ENCODE results near the gene EBI3. TPM values are rescaled to one million over a fixed set of nuclear protein-coding genes. Genes with fewer than 3 reads are reported as not detected.

Gene EBI3
- total RNA-seq, 2 experiments from 2014 or later, result not detected

GRCh38 chr19:4184718-4185352 lies 44.5 kb upstream of the EBI3 start:
- TF ChIP-seq CTCF (conservative IDR thresholded peaks at IDR 0.05; ENCODE audit: low read length) (no peak), EZH2phosphoT487 (IDR thresholded peaks at IDR 0.05; ENCODE audit: borderline replicate concordance, low read depth, low read length) (no peak)
- BruUV-seq (replicated peaks), result no TSS peak

GRCh38 chr19:4185413-4186086 lies 43.8 kb upstream of the EBI3 start:
- peak overlapping the region; percentile 21; the same call in 1 of the 2 replicates for H3K4me2 ChIP-seq (ENCODE audit: low read length)
- no peaks in the 10 kb centered on the region for H3K9me3 ChIP-seq (ENCODE audit: low read length)
- BruUV-seq (replicated peaks), result no TSS peak
- no peak for TF ChIP-seq EZH2phosphoT487 (IDR thresholded peaks at IDR 0.05; ENCODE audit: borderline replicate concordance, low read depth, low read length)
- TF ChIP-seq CTCF (conservative IDR thresholded peaks at IDR 0.05; ENCODE audit: low read length), result no peak
- ChIA-PET CTCF (ENCODE audit: unreplicated experiment) (no interaction called here), POLR2A (no interaction called here)
- H3K79me2 ChIP-seq (ENCODE audit: insufficient read depth, low read depth, low read length), result peaks cover 14% of the 10 kb centered on the region; the same call in 1 of the 2 replicates
- no peak overlapping the region for H3K4me3 ChIP-seq (ENCODE audit: low read depth, low read length, poor library complexity, severe bottlenecking)
- peak; percentile 38 for DNase-seq (ENCODE audit: low spot score)
- peaks cover 21% of the 10 kb centered on the region for H3K4me1 ChIP-seq (ENCODE audit: insufficient read depth, low read length, poor library complexity, severe bottlenecking)
- intact Hi-C loops (cut with micrococcal nuclease; ENCODE audit: unreplicated experiment), result loop anchor here (1.0 kb wide), 2 partner anchors 18 to 45 kb away; no protein-coding TSS in a partner anchor
- H3K36me3 ChIP-seq (ENCODE audit: insufficient read depth, low read length), result peaks cover under 1% of the 10 kb centered on the region; the same call in 1 of the 2 replicates
- no peak overlapping the region for H3K27ac ChIP-seq (ENCODE audit: low read depth, low read length, poor library complexity, severe bottlenecking)
- no peaks in the 10 kb centered on the region for H3K9me2 ChIP-seq (ENCODE audit: insufficient read depth, low read length)
- H4K20me1 ChIP-seq (ENCODE audit: insufficient read depth, low read length), result no peaks in the 10 kb centered on the region
- no peak overlapping the region for H2AFZ ChIP-seq (ENCODE audit: low read length)

More at GRCh38 chr19:4184718-4185352, 44.5 kb upstream of the EBI3 start:
- Histone ChIP-seq H3K4me2 (ENCODE audit: low read length) (no peak overlapping the region), H2AFZ (ENCODE audit: low read length) (no peak overlapping the region), H4K20me1 (ENCODE audit: insufficient read depth, low read length) (no peaks in the 10 kb centered on the region), H3K27ac (ENCODE audit: low read depth, low read length, poor library complexity, severe bottlenecking) (no peak overlapping the region), H3K9me3 (ENCODE audit: low read length) (no peaks in the 10 kb centered on the region), H3K9me2 (ENCODE audit: insufficient read depth, low read length) (no peaks in the 10 kb centered on the region), H3K4me1 (ENCODE audit: insufficient read depth, low read length, poor library complexity, severe bottlenecking) (peaks cover 25% of the 10 kb centered on the region), H3K4me3 (ENCODE audit: low read depth, low read length, poor library complexity, severe bottlenecking) (no peak overlapping the region), H3K79me2 (ENCODE audit: insufficient read depth, low read depth, low read length) (peaks cover 14% of the 10 kb centered on the region; the same call in 1 of the 2 replicates), H3K36me3 (ENCODE audit: insufficient read depth, low read length) (peaks cover 6% of the 10 kb centered on the region; the same call in 1 of the 2 replicates)
- CTCF ChIA-PET (ENCODE audit: unreplicated experiment), result no interaction called here
- intact Hi-C loops (cut with micrococcal nuclease; ENCODE audit: unreplicated experiment), result loop anchor here (5.0 kb wide), 1 partner anchor 123 kb away; no protein-coding TSS in a partner anchor
- POLR2A ChIA-PET, result no interaction called here
- no peak for DNase-seq (ENCODE audit: low spot score)

Measured in OCI-LY7 (cell line).